Pancreas (tissue), 10 donors: ENCODE data around the gene MAN1A1. TPM values are rescaled to one million over a fixed set of nuclear protein-coding genes. Genes with fewer than 3 reads are reported as not detected.

Experiments
- ATAC-seq, 4 donors: fragments of 200-7000 bp; cut with Tn5 transposase; one replicate each; pipeline versions ENCODE4 v1.8.0 to v1.9.1; 2020; ENCODE audit warnings: mild to moderate bottlenecking in 4 of 4, moderate library complexity in 4 of 4
- DNase-seq, 6 donors: peaks; one replicate each; pipeline ENCODE4 v3.0.0-alpha.2; 2020
- FAIRE-seq: peaks from 2 replicates; lab custom pipeline; 2012; peaks lifted over from hg19 to GRCh38; lab: Jason Lieb, UNC
- H3K27ac ChIP-seq, 4 donors: fragments of 200-600 bp; sonication (generic); 1 replicate in 3 of 4; 2 replicates in 1 of 4; pipeline versions ENCODE4 v1.5.0 to v1.8.0; 2020
- H3K27me3 ChIP-seq, 4 donors: fragments of 200-600 bp; one replicate each; pipeline ENCODE4 v1.8.0; 2021
- H3K36me3 ChIP-seq, 3 donors: fragments of 200-600 bp; sonication (generic) in 1 of 3; one replicate each; pipeline versions ENCODE4 v1.5.0 to v1.8.0; 2020 to 2021
- H3K4me1 ChIP-seq, 3 donors: fragments of 200-600 bp; one replicate each; pipeline ENCODE4 v1.8.0; 2021
- H3K4me3 ChIP-seq, 4 donors: fragments of 200-600 bp; sonication (generic) in 2 of 4; one replicate each; pipeline versions ENCODE4 v1.5.0 to v1.8.0; 2020 to 2021
- H3K9me3 ChIP-seq, 4 donors: fragments of 200-600 bp; one replicate each; pipeline ENCODE4 v1.8.0; 2021
- WGBS, 2 donors: extraction: QIAGEN DNeasy Blood & Tissue Kit; methylation state at CpG; one replicate each; pipeline ENCODE4 v1.1.7; 2013; 5-methylcytosine and 5-hydroxymethylcytosine counted together
- intact Hi-C, 3 donors: fragments of 100-400 bp; cut with DNase I; formaldehyde crosslinking; loops; one replicate each; pipeline versions ENCODE4 v1.11.1 to v1.14.2; 2022
- polyA plus RNA-seq, 2 donors: library from polyadenylated mRNA; stranded (reverse); fragments of 200-250 nt; gene quantifications; one replicate each; pipeline ENCODE4 v1.2.3, GENCODE V29; 2013
- total RNA-seq, 6 donors: library from RNA; stranded (reverse); fragmentation: NEBNext Ultra II Directional in 4 of 6; extraction: Animal tissue kit (Norgen Biotek cat#: 25700) in 4 of 6; gene quantifications; one replicate each; pipeline versions ENCODE4 v1.2.1 to v1.2.4, GENCODE V29; 2021 to 2023
- TF ChIP-seq, protein P1 (sequence below), 4 donors: fragments of 200-600 bp; sonication (generic) in 3 of 4; IDR thresholded peaks; one replicate each; pipeline versions ENCODE4 v1.5.0 to v1.8.0; 2021; ENCODE audit warnings: antibody characterized with exemption in 4 of 4
- donor health status: healthy with polysubstance abuse.
- donor health status: DM: no; HTN: no; CAD: no; lungs with moderate emphysema.
- donor health status: DM: no; HTN: no; CAD: no.
- donor health status: control.
- donor health status: control.
- donor health status: Bipolar disorder and iron deficiency.
- donor health status: DM: yes; HTN: yes; CAD: no.
- donor health status: DM: no; HTN: no; CAD: no.
- donor health status: DM: no; HTN: no; CAD: no.
- donor health status: DM: yes; HTN: yes; CAD: no.

The MAN1A1 gene
- total and polyA plus RNA-seq, 8 donors, result 11.7 to 86.1 (median 30.7) TPM

- WGBS, 2 donors, result 55 to 57% methylated on average over 4 of the region's 4 CpGs
- FAIRE-seq (peak; percentile 43), ATAC-seq (peak in 3 of 4 donors; percentile 37 to 44 (median 38)), DNase-seq (no peak)
- H3K9me3 ChIP-seq, result no peaks in the 10 kb centered on the region
- H3K4me3 ChIP-seq, result no peak overlapping the region
- H3K27me3 ChIP-seq, result no peaks in the 10 kb centered on the region
- H3K4me1 ChIP-seq, result peaks cover 6 to 36% (median 10%) of the 10 kb centered on the region in 3 donors
- intact Hi-C loops, result no loop called here
- no peaks in the 10 kb centered on the region for H3K36me3 ChIP-seq
- TF ChIP-seq, protein P1, sequence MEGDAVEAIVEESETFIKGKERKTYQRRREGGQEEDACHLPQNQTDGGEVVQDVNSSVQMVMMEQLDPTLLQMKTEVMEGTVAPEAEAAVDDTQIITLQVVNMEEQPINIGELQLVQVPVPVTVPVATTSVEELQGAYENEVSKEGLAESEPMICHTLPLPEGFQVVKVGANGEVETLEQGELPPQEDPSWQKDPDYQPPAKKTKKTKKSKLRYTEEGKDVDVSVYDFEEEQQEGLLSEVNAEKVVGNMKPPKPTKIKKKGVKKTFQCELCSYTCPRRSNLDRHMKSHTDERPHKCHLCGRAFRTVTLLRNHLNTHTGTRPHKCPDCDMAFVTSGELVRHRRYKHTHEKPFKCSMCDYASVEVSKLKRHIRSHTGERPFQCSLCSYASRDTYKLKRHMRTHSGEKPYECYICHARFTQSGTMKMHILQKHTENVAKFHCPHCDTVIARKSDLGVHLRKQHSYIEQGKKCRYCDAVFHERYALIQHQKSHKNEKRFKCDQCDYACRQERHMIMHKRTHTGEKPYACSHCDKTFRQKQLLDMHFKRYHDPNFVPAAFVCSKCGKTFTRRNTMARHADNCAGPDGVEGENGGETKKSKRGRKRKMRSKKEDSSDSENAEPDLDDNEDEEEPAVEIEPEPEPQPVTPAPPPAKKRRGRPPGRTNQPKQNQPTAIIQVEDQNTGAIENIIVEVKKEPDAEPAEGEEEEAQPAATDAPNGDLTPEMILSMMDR (IDR thresholded peaks at IDR 0.05), result no peak
- H3K27ac ChIP-seq, result peak overlapping the region in 2 of 4 donors; percentile 21 to 34
Observed at GRCh38 chr6:119308991-119309657, 40.4 kb downstream of the MAN1A1 start.

DNA sequence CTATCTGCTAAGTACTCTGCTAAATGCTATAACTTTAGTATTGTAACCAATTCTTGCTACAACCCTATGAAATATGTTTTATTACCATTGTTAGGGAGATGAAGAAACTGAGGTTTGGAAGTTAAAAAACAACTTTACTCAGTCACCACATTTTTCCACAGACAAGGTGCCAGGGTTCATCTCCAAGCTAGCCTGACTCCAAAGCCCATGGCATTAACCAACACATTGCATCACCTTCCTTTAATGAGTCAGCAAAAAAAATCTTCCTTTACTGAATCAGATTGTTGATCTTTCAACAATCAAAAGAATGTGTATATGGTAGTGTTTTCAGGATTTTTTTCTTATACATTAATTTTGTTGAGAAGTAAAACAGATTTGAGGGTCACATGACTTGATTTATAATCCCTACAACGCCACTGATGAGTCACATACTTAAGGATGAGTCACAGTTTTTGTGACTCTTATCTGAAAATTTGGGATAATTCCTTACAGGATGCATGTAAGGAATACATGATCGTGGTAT is 41.5 kb downstream of the MAN1A1 start:
- TF ChIP-seq, protein P1 (IDR thresholded peaks at IDR 0.05), result no peak
- DNase-seq (no peak), FAIRE-seq (peak; percentile 49), ATAC-seq (peak; percentile 31 to 46 (median 42))
- no peak overlapping the region for H3K4me3 ChIP-seq
- H3K27ac ChIP-seq, result no peak overlapping the region
- WGBS, 2 donors, result 79% methylated on average over 2 of the region's 2 CpGs
- H3K4me1 ChIP-seq, result peaks cover 6 to 29% (median 10%) of the 10 kb centered on the region in 3 donors
- H3K9me3 ChIP-seq, result no peaks in the 10 kb centered on the region
- H3K27me3 ChIP-seq, result no peaks in the 10 kb centered on the region
- no peaks in the 10 kb centered on the region for H3K36me3 ChIP-seq
- intact Hi-C loops, result no loop called here

DNA sequence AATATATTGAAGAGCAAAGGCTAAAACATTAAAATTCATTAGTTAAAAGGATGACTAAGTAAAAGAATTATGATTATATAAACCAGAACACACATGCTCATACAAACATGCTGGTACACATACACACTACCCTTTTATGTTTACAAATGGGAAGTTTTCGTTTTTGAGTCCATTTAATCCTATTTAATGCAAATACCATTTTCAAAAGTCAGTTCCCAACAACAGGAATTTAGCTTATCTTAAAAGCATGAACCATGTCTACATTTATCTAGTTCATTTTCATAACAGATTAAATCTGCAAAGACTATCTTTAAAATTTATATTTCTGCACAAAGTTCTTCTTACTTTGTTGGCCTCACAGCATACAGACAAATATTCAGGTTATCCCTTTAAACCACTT is 42.5 kb downstream of the MAN1A1 start:
- DNase-seq, result no peak
- H3K27ac ChIP-seq, result no peak overlapping the region
- WGBS, 2 donors, result 57 to 69% methylated on average over 1 of the region's 1 CpG
- H3K36me3 ChIP-seq, result no peaks in the 10 kb centered on the region
- H3K4me1 ChIP-seq, result peaks cover 6 to 28% (median 10%) of the 10 kb centered on the region in 3 donors
- FAIRE-seq, result no peak
- H3K9me3 ChIP-seq, result no peaks in the 10 kb centered on the region
- no peak for ATAC-seq
- TF ChIP-seq, protein P1 (IDR thresholded peaks at IDR 0.05), result no peak
- no peaks in the 10 kb centered on the region for H3K27me3 ChIP-seq
- intact Hi-C loops, result no loop called here
- H3K4me3 ChIP-seq, result no peak overlapping the region

GRCh38 chr6:119306396-119306968 is 43.1 kb downstream of the MAN1A1 start:
- no peak for DNase-seq
- intact Hi-C loops, result no loop called here
- no peak overlapping the region for H3K4me3 ChIP-seq
- FAIRE-seq, result no peak
- no peak for ATAC-seq
- H3K27ac ChIP-seq, result no peak overlapping the region
- peaks cover 6 to 28% (median 15%) of the 10 kb centered on the region in 3 donors for H3K4me1 ChIP-seq
- TF ChIP-seq, protein P1 (IDR thresholded peaks at IDR 0.05), result no peak
- H3K36me3 ChIP-seq, result no peaks in the 10 kb centered on the region
- H3K27me3 ChIP-seq, result no peaks in the 10 kb centered on the region
- H3K9me3 ChIP-seq, result no peaks in the 10 kb centered on the region
- 46 to 89% methylated on average over 4 of the region's 4 CpGs for WGBS, 2 donors
